BLaER1 treated with 17β-estradiol and CSF1 and Interleukin-3, amounts not matched to agents 10 nM and 100 nM (cell line): ENCODE results near the gene ADGRB2.
A peak's percentile ranks its signal among the peaks of the same experiment; 100 is the strongest.

ENCODE experiments used
- H3K27ac ChIP-seq, 11 experiments: shearing (Covaris generic); formaldehyde crosslinking; 2 replicates each; pipeline ENCODE4 v1.8.1; 2022
- H3K27me3 ChIP-seq, 11 experiments: shearing (Covaris generic); formaldehyde crosslinking; 2 replicates each; pipeline ENCODE4 v1.8.1; 2022
- H3K36me3 ChIP-seq, 11 experiments: shearing (Covaris generic); formaldehyde crosslinking; 2 replicates each; pipeline ENCODE4 v1.8.1; 2022
- H3K4me1 ChIP-seq, 10 experiments: shearing (Covaris generic); formaldehyde crosslinking; 2 replicates each; pipeline ENCODE4 v1.8.1; 2022
- H3K4me2 ChIP-seq, 11 experiments: shearing (Covaris generic); formaldehyde crosslinking; 2 replicates each; pipeline ENCODE4 v1.8.1; 2022
- H3K4me3 ChIP-seq, 10 experiments: shearing (Covaris generic); formaldehyde crosslinking; 2 replicates each; pipeline ENCODE4 v1.8.1; 2022
- H3K9ac ChIP-seq, 11 experiments: shearing (Covaris generic); formaldehyde crosslinking; 2 replicates each; pipeline ENCODE4 v1.8.1; 2022
- H3K9me3 ChIP-seq, 11 experiments: shearing (Covaris generic); formaldehyde crosslinking; replicated peaks in 1 of 11; 2 replicates each; pipeline ENCODE4 v1.8.1; 2022
- H4K20me1 ChIP-seq, 11 experiments: shearing (Covaris generic); formaldehyde crosslinking; 2 replicates each; pipeline ENCODE4 v1.8.1; 2022
- Cebpa-rat ChIP-seq, 11 experiments: shearing (Covaris generic); IDR thresholded peaks; 2 replicates each; pipeline ENCODE4 v1.8.1; 2022

The ADGRB2 gene

DNA sequence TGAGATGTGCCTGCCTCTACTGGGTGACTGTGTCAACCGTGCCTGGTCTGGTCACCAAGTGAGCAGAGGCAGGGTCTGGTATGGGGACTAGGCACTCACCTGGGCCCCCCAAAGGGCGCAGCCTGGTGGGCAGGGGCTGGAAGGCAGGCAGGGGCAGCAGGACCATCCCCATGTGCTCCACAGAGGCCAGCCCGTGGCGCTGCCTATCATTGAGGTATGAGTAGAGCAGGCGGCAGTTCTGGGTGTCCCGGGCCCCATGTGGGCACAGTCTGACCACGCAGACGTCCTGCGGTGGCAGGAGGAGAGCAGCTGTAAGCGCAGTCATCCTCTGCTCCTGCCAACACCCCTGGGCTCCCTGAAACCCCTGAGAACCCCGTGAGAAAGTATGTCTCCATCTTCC is 28.0 kb upstream of the ADGRB2 start:
- H4K20me1 ChIP-seq, result no peaks in the 10 kb centered on the region
- no peaks in the 10 kb centered on the region for H3K36me3 ChIP-seq
- no peak overlapping the region for H3K4me3 ChIP-seq
- H3K4me2 ChIP-seq, result no peak overlapping the region
- H3K27me3 ChIP-seq, result no peaks in the 10 kb centered on the region
- no peaks in the 10 kb centered on the region for H3K9me3 ChIP-seq
- H3K27ac ChIP-seq, result no peak overlapping the region
- peaks cover 16 to 40% (median 33%) of the 10 kb centered on the region in 10 experiments for H3K4me1 ChIP-seq
- no peak for TF ChIP-seq Cebpa-rat (IDR thresholded peaks at IDR 0.05)
- H3K9ac ChIP-seq, result no peak overlapping the region

DNA sequence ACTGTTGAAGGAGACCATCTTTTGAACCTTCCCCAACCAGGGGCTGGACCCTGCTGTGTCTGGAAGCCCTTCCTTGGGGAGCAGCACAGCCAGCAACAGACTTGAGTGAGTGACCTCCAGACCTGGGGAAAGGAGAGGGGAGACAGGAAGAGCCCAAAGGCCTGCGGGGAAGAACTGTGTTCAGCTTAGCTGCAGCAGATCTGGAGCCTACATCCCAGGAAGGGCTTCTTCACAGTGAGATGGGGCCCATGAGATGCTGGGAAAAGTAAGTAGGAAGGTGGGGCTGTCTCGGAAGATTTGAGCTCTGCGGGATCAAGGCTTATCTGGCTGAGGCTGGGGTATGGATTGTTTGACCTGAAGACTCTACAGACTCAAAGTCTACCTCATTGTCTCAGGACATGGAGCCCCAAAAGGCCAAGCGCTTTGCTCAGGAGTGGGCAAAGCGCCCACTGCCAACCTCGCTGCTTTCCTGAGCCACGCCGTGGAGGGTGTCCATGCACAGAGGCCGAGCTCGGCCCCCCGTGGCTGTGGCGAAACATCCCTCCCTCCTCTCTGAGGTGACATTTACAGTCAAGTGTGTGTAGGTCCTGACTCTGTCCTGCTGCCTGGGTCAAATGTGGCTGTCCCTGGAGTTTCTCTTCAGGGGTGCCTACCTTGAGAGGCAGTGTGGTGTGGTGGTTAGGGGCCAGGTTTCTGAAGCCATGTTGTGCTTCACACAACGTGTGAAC is 27.2 kb upstream of the ADGRB2 start:
- Histone ChIP-seq H3K27me3 (no peaks in the 10 kb centered on the region), H4K20me1 (no peaks in the 10 kb centered on the region), H3K9ac (no peak overlapping the region), H3K27ac (no peak overlapping the region), H3K9me3 (no peaks in the 10 kb centered on the region), H3K4me2 (no peak overlapping the region), H3K4me3 (no peak overlapping the region), H3K4me1 (peaks cover 12 to 44% (median 32%) of the 10 kb centered on the region in 10 experiments; a peak in 19 of 20 replicates), H3K36me3 (no peaks in the 10 kb centered on the region)
- no peak for TF ChIP-seq Cebpa-rat (IDR thresholded peaks at IDR 0.05)

DNA sequence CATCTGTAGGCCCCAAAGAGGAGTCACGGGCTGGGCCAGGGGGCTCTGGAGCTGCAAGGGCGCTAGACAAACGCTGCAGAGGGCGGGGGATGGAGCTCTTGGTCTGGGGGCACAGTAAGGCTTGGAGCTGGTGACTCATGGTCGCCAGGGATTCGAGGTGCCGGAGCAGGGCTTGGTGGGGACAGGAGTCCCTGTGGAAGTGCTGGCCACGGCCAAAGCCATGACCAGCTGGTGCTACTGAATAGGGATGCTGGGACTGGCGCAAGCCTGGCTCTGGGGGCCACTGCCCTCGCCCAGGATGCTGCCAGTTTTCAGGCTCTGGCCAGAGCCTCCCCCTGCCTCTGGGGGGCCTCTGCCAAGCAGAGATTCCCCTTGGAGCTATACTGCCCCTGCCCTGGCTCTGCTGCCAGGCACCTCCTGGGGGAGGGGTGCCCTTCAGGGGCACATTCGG is 26.5 kb upstream of the ADGRB2 start:
- Histone ChIP-seq H3K4me3 (no peak overlapping the region), H3K27me3 (no peaks in the 10 kb centered on the region), H3K27ac (no peak overlapping the region), H3K36me3 (no peaks in the 10 kb centered on the region), H3K4me1 (peaks cover 12 to 48% (median 35%) of the 10 kb centered on the region in 10 experiments; a peak in 19 of 20 replicates), H4K20me1 (no peaks in the 10 kb centered on the region), H3K4me2 (no peak overlapping the region), H3K9me3 (no peaks in the 10 kb centered on the region), H3K9ac (0 out of 22 replicates have a peak overlapping the region, but pooled peaks of 1 of the 11 experiments have one; percentile 9)
- TF ChIP-seq Cebpa-rat (IDR thresholded peaks at IDR 0.05), result no peak

DNA sequence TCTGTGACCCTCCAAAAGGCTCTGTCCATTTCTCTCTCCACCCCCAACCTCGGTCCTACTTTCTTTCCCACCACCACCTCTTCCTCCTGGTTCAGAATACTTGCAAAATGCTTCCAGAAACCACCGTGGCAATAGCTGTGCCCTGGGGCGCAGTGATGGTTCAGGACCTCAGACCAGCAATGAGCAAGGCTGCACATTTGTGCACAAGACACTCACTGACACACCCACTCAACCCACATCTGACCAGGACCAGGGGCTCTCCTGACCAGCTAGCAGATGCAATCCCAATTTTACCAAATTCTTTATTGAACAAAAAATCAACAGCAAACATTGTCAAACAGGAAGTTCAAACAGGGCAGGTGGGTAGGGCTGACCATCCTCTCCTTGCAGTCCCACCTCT is 26.0 kb upstream of the ADGRB2 start:
- no peak overlapping the region for H3K9ac ChIP-seq
- no peak overlapping the region for H3K27ac ChIP-seq
- H3K9me3 ChIP-seq, result no peaks in the 10 kb centered on the region
- peaks cover 18 to 53% (median 40%) of the 10 kb centered on the region in 10 experiments for H3K4me1 ChIP-seq
- H3K4me3 ChIP-seq, result no peak overlapping the region
- no peaks in the 10 kb centered on the region for H3K36me3 ChIP-seq
- no peak for TF ChIP-seq Cebpa-rat (IDR thresholded peaks at IDR 0.05)
- no peaks in the 10 kb centered on the region for H3K27me3 ChIP-seq
- H3K4me2 ChIP-seq, result no peak overlapping the region
- H4K20me1 ChIP-seq, result no peaks in the 10 kb centered on the region

DNA sequence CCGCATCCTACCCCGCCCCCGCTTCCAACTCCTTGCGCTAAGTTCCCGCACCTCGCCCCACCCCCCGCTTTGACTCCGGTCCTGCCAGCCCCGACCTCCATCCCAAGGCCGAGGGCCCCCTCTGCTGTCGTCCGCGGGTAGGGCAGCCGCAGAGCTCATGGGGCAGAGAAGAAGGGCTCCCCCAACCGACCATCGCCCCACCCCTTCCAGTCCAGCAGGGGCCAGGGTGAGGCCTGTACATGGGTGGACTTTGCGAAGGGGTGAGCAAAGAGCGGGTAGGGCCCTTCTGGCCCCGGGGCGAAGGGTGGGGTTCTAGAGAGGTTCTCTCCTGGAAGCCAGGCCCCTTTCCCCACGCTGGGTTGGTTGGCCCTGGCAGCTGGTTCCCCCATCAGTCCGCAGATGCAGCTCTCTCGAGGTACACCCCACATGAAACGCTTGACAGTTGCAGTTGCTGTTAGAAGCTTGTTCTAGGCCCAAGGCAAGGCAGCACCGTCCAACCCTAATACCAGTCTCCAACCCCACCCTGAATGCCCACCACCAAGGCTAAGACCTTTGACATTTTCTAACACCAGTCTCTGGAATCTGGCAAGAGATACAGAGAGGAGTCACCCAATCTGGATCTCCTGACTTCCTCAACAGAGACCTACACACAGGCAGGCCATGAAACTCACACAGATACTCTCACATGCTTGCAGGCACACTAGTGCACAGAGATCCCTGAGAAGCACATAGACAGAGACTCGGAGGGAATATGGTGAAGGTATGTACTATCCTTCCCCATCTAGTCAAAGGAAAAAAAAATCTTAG is 25.3 kb upstream of the ADGRB2 start:
- Histone ChIP-seq H3K36me3 (no peaks in the 10 kb centered on the region), H3K27me3 (no peaks in the 10 kb centered on the region), H3K4me1 (peaks cover 24 to 60% (median 47%) of the 10 kb centered on the region in 10 experiments), H3K4me2 (peak overlapping the region in 9 of 11 experiments; percentile 18 to 97 (median 95); a peak in 16 of 22 replicates), H3K9me3 (no peaks in the 10 kb centered on the region), H3K9ac (peak overlapping the region in 10 of 11 experiments; percentile 19 to 86 (median 82); a peak in 13 of 22 replicates), H3K4me3 (peak overlapping the region; percentile 62 to 79 (median 68)), H4K20me1 (no peaks in the 10 kb centered on the region), H3K27ac (peak overlapping the region in 5 of 11 experiments; percentile 12 to 95 (median 89); a peak in 7 of 22 replicates)
- TF ChIP-seq Cebpa-rat (IDR thresholded peaks at IDR 0.05), result no peak

DNA sequence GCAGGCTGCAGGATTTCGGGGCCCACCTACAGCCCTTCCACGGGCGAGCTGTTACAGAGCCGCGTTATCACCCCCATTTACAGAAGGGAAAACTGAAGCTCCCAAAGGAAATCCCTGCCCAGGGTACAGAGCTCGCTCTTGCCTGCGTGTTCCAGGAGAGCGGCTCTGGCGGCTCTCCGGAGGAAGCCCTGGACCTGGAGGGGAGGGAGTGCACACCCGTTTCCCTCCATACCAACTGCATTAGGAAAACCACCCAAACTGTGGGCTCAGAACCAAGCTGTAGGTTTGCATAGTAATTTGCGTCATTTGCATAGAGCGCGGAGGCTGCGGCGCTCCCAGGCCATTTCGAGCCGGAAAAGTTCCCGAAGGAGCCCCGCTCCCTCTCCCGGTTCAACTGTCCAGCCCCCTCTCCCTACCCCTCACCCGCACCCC is 24.7 kb upstream of the ADGRB2 start:
- Histone ChIP-seq H3K4me3 (peak overlapping the region; percentile 62 to 79 (median 68)), H3K4me1 (peaks cover 31 to 66% (median 53%) of the 10 kb centered on the region in 10 experiments), H3K9me3 (no peaks in the 10 kb centered on the region), H3K4me2 (peak overlapping the region; percentile 72 to 97 (median 95)), H3K27ac (peak overlapping the region in 10 of 11 experiments; percentile 16 to 95 (median 88); a peak in 18 of 22 replicates), H3K27me3 (no peaks in the 10 kb centered on the region), H4K20me1 (no peaks in the 10 kb centered on the region), H3K36me3 (no peaks in the 10 kb centered on the region), H3K9ac (peak overlapping the region; percentile 73 to 86 (median 82))
- no peak for TF ChIP-seq Cebpa-rat (IDR thresholded peaks at IDR 0.05)

DNA sequence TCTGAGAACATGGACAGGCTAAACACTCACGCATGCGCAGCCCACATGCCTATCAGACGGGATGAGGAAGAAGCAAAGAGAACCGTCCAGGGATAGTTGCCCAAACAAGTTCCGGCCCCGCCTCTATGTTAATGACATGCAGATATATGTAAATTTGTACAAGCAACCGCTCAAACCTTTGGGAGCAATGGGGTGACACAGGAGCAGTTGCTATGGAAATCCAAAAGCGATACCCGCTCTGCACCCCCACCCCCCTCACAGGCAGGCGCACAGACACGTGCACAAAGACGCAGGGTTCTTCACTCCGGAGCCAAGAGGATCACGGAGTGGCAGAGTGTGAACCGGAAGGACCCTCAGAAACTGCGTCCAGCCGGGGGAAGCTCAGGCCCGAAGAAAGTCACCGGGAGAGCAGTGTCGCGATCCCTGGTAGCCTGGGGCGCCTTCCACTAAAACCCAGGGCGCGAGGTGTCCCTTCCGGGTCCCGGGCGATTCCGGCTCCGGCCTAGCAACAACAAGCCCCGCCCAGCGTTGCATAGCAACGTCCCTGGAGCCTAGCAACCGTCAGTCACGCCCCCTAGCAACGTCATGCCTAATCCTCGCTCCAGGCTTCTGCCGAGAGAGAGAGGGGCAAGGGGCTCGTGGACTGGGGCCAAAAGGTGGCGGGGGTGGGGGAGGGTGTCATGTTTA is 24.1 kb upstream of the ADGRB2 start:
- peak overlapping the region; percentile 74 to 95 (median 87) for H3K27ac ChIP-seq

DNA sequence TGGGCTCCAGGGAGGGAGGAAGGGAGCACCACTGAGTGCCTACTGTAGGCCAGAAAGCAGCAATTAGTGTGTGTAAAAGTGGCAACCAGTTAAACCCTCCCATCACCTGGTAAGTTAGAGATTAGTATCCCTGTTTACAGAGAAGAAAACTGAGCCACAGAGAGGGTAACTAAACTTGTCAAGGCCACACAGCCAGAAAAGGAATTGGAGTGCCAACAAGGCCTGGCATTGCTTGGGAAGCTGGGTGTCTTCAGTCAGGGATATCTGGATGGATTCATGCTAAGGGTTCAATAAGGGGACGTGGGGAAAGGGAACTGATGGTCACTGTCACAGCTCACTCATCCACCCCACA is 23.6 kb upstream of the ADGRB2 start:
- Histone ChIP-seq H3K27me3 (no peaks in the 10 kb centered on the region), H3K36me3 (no peaks in the 10 kb centered on the region), H3K4me1 (peaks cover 35 to 67% (median 55%) of the 10 kb centered on the region in 10 experiments), H3K27ac (peak overlapping the region in 10 of 11 experiments; percentile 74 to 95 (median 88); a peak in 18 of 22 replicates), H3K4me3 (peak overlapping the region in 9 of 10 experiments; percentile 62 to 79 (median 68); a peak in 16 of 20 replicates), H4K20me1 (no peaks in the 10 kb centered on the region), H3K9me3 (no peaks in the 10 kb centered on the region), H3K9ac (peak overlapping the region in 8 of 11 experiments; percentile 75 to 86 (median 82); a peak in 9 of 22 replicates), H3K4me2 (peak overlapping the region; percentile 72 to 97 (median 95))
- no peak for TF ChIP-seq Cebpa-rat (IDR thresholded peaks at IDR 0.05)

More for the DNA sequence above, 24.1 kb upstream of the ADGRB2 start:
- H3K27me3 ChIP-seq, result no peaks in the 10 kb centered on the region
- peak overlapping the region; percentile 72 to 97 (median 95) for H3K4me2 ChIP-seq
- peak overlapping the region; percentile 73 to 86 (median 82); a peak in 21 of 22 replicates for H3K9ac ChIP-seq
- H3K36me3 ChIP-seq, result no peaks in the 10 kb centered on the region
- H3K4me1 ChIP-seq, result peaks cover 33 to 66% (median 54%) of the 10 kb centered on the region in 10 experiments
- H4K20me1 ChIP-seq, result no peaks in the 10 kb centered on the region
- peak overlapping the region; percentile 62 to 79 (median 68) for H3K4me3 ChIP-seq
- TF ChIP-seq Cebpa-rat (IDR thresholded peaks at IDR 0.05), result no peak
- no peaks in the 10 kb centered on the region for H3K9me3 ChIP-seq
